HG02870 (cell line): ENCODE measurements around the gene CMPK2.

Source experiments
- ATAC-seq: cut with Tn5 transposase; IDR thresholded peaks from one replicate; pipeline ENCODE4 v1.9.1; 2021; ENCODE audit warnings: mild to moderate bottlenecking, moderate library complexity; ENCODE audit not compliant: unreplicated experiment

Gene CMPK2

GRCh38 chr2:6813573-6813972, 52.1 kb downstream of the CMPK2 start:
- no peak for ATAC-seq

- no peak for ATAC-seq
Measured at GRCh38 chr2:6812857-6813530, 52.7 kb downstream of the CMPK2 start.

DNA sequence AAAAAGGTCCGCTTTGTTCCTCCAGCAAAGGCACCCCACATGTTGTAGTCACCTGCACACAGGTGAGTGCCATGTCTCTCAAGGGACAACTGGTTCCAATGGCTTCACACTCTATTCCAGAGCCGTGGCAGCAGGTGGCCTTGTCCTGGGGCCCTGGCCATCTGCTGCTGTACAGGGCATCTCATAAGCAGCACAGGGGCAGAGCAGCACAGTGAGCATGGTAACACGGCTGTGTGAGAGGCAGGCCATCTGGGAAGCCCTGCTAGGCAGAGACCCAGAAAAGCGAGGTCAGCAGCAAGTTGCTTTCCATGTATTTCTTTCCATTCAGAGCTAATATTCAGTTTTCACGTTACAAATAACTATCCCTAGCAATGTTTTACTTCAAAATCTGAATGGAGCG, 54.7 kb downstream of the CMPK2 start:
- ATAC-seq = no peak

DNA sequence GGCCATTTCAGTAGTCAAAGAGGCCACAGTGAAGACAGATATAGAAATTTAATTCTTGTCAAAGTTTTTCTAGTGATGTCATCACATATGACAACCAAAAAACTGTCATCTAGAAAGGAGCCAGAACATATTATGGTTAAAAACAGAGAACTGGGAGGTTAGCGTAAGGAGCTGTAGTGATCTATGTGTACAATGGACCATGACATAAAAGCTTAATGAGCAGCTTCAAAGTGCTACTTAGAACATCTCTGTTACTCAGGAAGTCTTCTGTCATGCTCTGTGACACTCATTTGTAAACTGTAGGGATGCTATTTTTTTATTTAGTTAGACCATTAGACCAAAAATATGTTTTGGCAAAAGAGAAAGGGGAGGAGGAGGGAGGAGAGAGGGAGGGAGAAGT, 57.3 kb downstream of the CMPK2 start:
- ATAC-seq = no peak

DNA sequence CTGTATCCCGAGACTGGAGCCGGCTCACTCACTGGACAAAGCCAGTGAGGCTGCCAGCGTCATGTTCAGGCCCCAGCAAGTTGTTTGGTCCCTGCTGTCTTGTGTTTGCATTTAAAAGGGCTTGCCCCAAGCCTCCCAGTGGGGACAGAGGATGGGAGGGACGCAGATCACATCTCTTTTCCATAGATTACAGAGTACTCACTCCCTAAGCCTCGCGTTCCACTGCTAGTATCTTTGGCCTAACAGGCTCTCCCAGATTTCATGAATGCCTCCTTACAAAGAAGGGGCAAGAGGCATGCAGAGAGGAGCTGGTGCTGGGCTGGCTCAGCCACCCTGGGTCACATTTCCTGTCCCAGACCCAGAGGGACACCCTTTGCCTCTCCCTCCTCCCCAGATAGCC, 59.1 kb downstream of the CMPK2 start:
- no peak for ATAC-seq

- ATAC-seq = no peak
Measured at GRCh38 chr2:6800553-6800952, 65.2 kb downstream of the CMPK2 start.
